Mesenchymal stem cell (in vitro differentiated cells and primary cell): ENCODE data around the gene TNFAIP2.

Experiments used
- DNase-seq: peaks from one replicate; pipeline ENCODE4 v3.0.0-alpha.2; 2013
- H2AFZ ChIP-seq: one replicate; pipeline ENCODE4 v1.6.1; 2013; ENCODE audit warnings: low read depth, mild to moderate bottlenecking, control low read depth, inconsistent platforms, low read length, moderate library complexity
- H2AK5ac ChIP-seq: 2 replicates; pipeline ENCODE4 v1.6.1; 2013; ENCODE audit warnings: low read length, moderate library complexity, mild to moderate bottlenecking, inconsistent platforms; ENCODE audit not compliant: severe bottlenecking
- H2BK120ac ChIP-seq: one replicate; pipeline ENCODE4 v1.6.1; 2013; ENCODE audit warnings: low read depth, mild to moderate bottlenecking, inconsistent platforms, low read length, moderate library complexity
- H2BK12ac ChIP-seq, 2 experiments: one replicate each; pipeline ENCODE4 v1.6.1; 2013; ENCODE audit warnings: inconsistent platforms in 2 of 2, low read length in 2 of 2, mild to moderate bottlenecking in 2 of 2, moderate library complexity in 2 of 2, control low read depth in 1 of 2
- H2BK15ac ChIP-seq: one replicate; pipeline ENCODE4 v1.6.1; 2013; ENCODE audit warnings: mild to moderate bottlenecking, low read depth, inconsistent platforms; ENCODE audit not compliant: poor library complexity, severe bottlenecking
- H2BK5ac ChIP-seq: 2 replicates; pipeline ENCODE4 v1.6.1; 2013; ENCODE audit warnings: low read depth, mild to moderate bottlenecking, low read length, control low read depth, inconsistent platforms; ENCODE audit not compliant: poor library complexity, severe bottlenecking
- H3K14ac ChIP-seq, 2 experiments: one replicate each; pipeline ENCODE4 v1.6.1; 2013; ENCODE audit warnings: inconsistent platforms in 2 of 2, low read length in 2 of 2, control low read depth in 1 of 2, mild to moderate bottlenecking in 1 of 2, moderate library complexity in 1 of 2
- H3K18ac ChIP-seq, 2 experiments: one replicate each; pipeline ENCODE4 v1.6.1; 2013; ENCODE audit warnings: inconsistent platforms in 2 of 2, low read length in 2 of 2, control low read depth in 1 of 2, low read depth in 1 of 2, mild to moderate bottlenecking in 1 of 2
- H3K23ac ChIP-seq, 2 experiments: one replicate each; pipeline ENCODE4 v1.6.1; 2013; ENCODE audit warnings: inconsistent platforms in 2 of 2, low read length in 2 of 2, mild to moderate bottlenecking in 2 of 2, moderate library complexity in 2 of 2, control low read depth in 1 of 2
- H3K27ac ChIP-seq: 2 replicates; pipeline ENCODE4 v1.5.1; 2013; ENCODE audit warnings: mild to moderate bottlenecking, moderate library complexity, low read length, control low read depth, inconsistent platforms; ENCODE audit not compliant: poor library complexity, severe bottlenecking
- H3K27me3 ChIP-seq, 2 experiments: 2 replicates each; pipeline versions ENCODE4 v1.6.1 to v1.7.0; 2013; ENCODE audit warnings: low read length in 2 of 2, mild to moderate bottlenecking in 2 of 2, moderate library complexity in 2 of 2, control low read depth in 1 of 2, inconsistent platforms in 1 of 2; ENCODE audit not compliant: control insufficient read depth in 1 of 2, insufficient read depth in 1 of 2
- H3K36me3 ChIP-seq, 2 experiments: 2 replicates each; pipeline versions ENCODE4 v1.6.1 to v1.7.0; 2013; ENCODE audit warnings: low read length in 2 of 2, control low read depth in 1 of 2, inconsistent platforms in 1 of 2, low read depth in 1 of 2, mild to moderate bottlenecking in 1 of 2; ENCODE audit not compliant: insufficient read depth in 2 of 2, control insufficient read depth in 1 of 2
- H3K4ac ChIP-seq, 2 experiments: one replicate each; pipeline ENCODE4 v1.6.1; 2013; ENCODE audit warnings: inconsistent platforms in 2 of 2, low read length in 2 of 2, mild to moderate bottlenecking in 2 of 2, moderate library complexity in 2 of 2, control low read depth in 1 of 2, low read depth in 1 of 2
- H3K4me1 ChIP-seq: 2 replicates; pipeline ENCODE4 v1.6.1; 2013; ENCODE audit warnings: low read depth, low read length, control low read depth; ENCODE audit not compliant: control insufficient read depth, insufficient read depth
- H3K4me2 ChIP-seq: 2 replicates; pipeline ENCODE4 v1.6.1; 2013; ENCODE audit warnings: low read length, mild to moderate bottlenecking, inconsistent platforms; ENCODE audit not compliant: poor library complexity, severe bottlenecking
- H3K4me3 ChIP-seq, 2 experiments: 2 replicates each; pipeline versions ENCODE4 v1.5.1 to v1.7.0; 2013; ENCODE audit warnings: low read length in 2 of 2, mild to moderate bottlenecking in 2 of 2, control low read depth in 1 of 2, low read depth in 1 of 2; ENCODE audit not compliant: insufficient read depth in 1 of 2
- H3K79me1 ChIP-seq: replicated peaks from 2 replicates; pipeline ENCODE4 v1.6.1; 2013; ENCODE audit warnings: mild to moderate bottlenecking, control low read depth, low read length, inconsistent platforms; ENCODE audit not compliant: poor library complexity, severe bottlenecking
- H3K9ac ChIP-seq: 2 replicates; pipeline ENCODE4 v1.7.0; 2013; ENCODE audit warnings: mild to moderate bottlenecking, low read length, moderate library complexity
- H3K9me3 ChIP-seq: 2 replicates; pipeline ENCODE4 v1.7.0; 2013; ENCODE audit warnings: mild to moderate bottlenecking, low read length; ENCODE audit not compliant: control insufficient read depth
- H4K8ac ChIP-seq: one replicate; pipeline ENCODE4 v1.6.1; 2013; ENCODE audit warnings: inconsistent platforms, mild to moderate bottlenecking, low read length, moderate library complexity
- H4K91ac ChIP-seq: one replicate; pipeline ENCODE4 v1.6.1; 2013; ENCODE audit warnings: mild to moderate bottlenecking, low read length, inconsistent platforms
- WGBS: methylation state at CpG from one replicate; pipeline ENCODE4 v1.1.7; 2013; ENCODE audit warnings: mixed read lengths; 5-methylcytosine and 5-hydroxymethylcytosine counted together

The TNFAIP2 gene

GRCh38 chr14:103078420-103078749 lies 44.9 kb upstream of the TNFAIP2 start:
- Histone ChIP-seq H3K4ac (no peak overlapping the region), H4K8ac (no peak overlapping the region), H3K14ac (no peak overlapping the region), H3K4me2 (no peak overlapping the region), H2BK12ac (no peak overlapping the region), H2BK5ac (no peak overlapping the region), H3K27me3 (peaks cover 21 to 35% of the 10 kb centered on the region in 2 experiments), H2AK5ac (no peak overlapping the region), H3K27ac (no peak overlapping the region), H2AFZ (no peak overlapping the region), H2BK15ac (no peak overlapping the region), H3K9me3 (no peaks in the 10 kb centered on the region), H3K4me3 (no peak overlapping the region), H3K9ac (no peak overlapping the region), H3K36me3 (no peaks in the 10 kb centered on the region), H3K23ac (no peak overlapping the region), H2BK120ac (no peak overlapping the region), H3K18ac (no peak overlapping the region), H4K91ac (no peak overlapping the region), H3K79me1 (no peaks in the 10 kb centered on the region), H3K4me1 (peaks cover 22% of the 10 kb centered on the region)
- DNase-seq = peak; percentile 82
- WGBS = 7% methylated on average over 9 of the region's 9 CpGs

GRCh38 chr14:103078860-103079587 lies 44.2 kb upstream of the TNFAIP2 start:
- no peak overlapping the region for H2BK5ac ChIP-seq

GRCh38 chr14:103081951-103082350 lies 41.3 kb upstream of the TNFAIP2 start:
- Histone ChIP-seq H3K9me3 (no peaks in the 10 kb centered on the region), H3K14ac (no peak overlapping the region), H2AK5ac (no peak overlapping the region), H2BK15ac (no peak overlapping the region), H2BK5ac (no peak overlapping the region), H2BK12ac (no peak overlapping the region), H3K27ac (no peak overlapping the region), H3K18ac (no peak overlapping the region), H3K36me3 (no peaks in the 10 kb centered on the region), H4K8ac (no peak overlapping the region), H3K23ac (no peak overlapping the region), H3K4ac (no peak overlapping the region), H3K9ac (no peak overlapping the region), H4K91ac (no peak overlapping the region), H3K27me3 (peaks cover 43 to 60% of the 10 kb centered on the region in 2 experiments), H3K79me1 (no peaks in the 10 kb centered on the region), H2BK120ac (no peak overlapping the region), H3K4me1 (peaks cover 6% of the 10 kb centered on the region), H3K4me3 (no peak overlapping the region), H2AFZ (no peak overlapping the region), H3K4me2 (no peak overlapping the region)
- no peak for DNase-seq
- WGBS = 77% methylated on average over 2 of the region's 2 CpGs

More at GRCh38 chr14:103078860-103079587, 44.2 kb upstream of the TNFAIP2 start:
- Histone ChIP-seq H3K18ac (no peak overlapping the region), H3K9ac (no peak overlapping the region), H3K4me2 (no peak overlapping the region), H3K23ac (no peak overlapping the region), H3K36me3 (no peaks in the 10 kb centered on the region), H4K8ac (no peak overlapping the region), H3K4me1 (peaks cover 18% of the 10 kb centered on the region), H3K27me3 (peaks cover 21 to 35% of the 10 kb centered on the region in 2 experiments), H3K14ac (no peak overlapping the region), H3K79me1 (no peaks in the 10 kb centered on the region), H3K9me3 (no peaks in the 10 kb centered on the region), H3K4ac (no peak overlapping the region), H2AK5ac (no peak overlapping the region), H3K4me3 (no peak overlapping the region), H2BK15ac (no peak overlapping the region), H3K27ac (no peak overlapping the region), H2BK12ac (peak overlapping the region in 1 of 2 experiments; percentile 10), H2BK120ac (no peak overlapping the region), H2AFZ (no peak overlapping the region), H4K91ac (no peak overlapping the region)
- DNase-seq = no peak
- 75% methylated on average over 9 of the region's 11 CpGs for WGBS

GRCh38 chr14:103084021-103084919 lies 39.0 kb upstream of the TNFAIP2 start, which contains the start of gene LBHD2:
Gene LBHD2 (plus strand): TSS chr14:103084210. CDS start chr14:103086013, 1,803 bp downstream.
- no peak within 1 kb of the TSS for H3K4ac ChIP-seq
- H3K23ac ChIP-seq = no peak within 1 kb of the TSS
- no peak within 1 kb of the TSS for H4K8ac ChIP-seq
- no peak within 1 kb of the TSS for H4K91ac ChIP-seq
- no peaks in the 10 kb centered on the region for H3K36me3 ChIP-seq
- H3K4me1 ChIP-seq = peaks cover 6% of the 10 kb centered on the region
- no peak for DNase-seq
- no peak within 1 kb of the TSS for H2AFZ ChIP-seq
- no peak within 1 kb of the TSS for H2AK5ac ChIP-seq
- H3K9me3 ChIP-seq = no peaks in the 10 kb centered on the region
- peak within 1 kb of the TSS in 1 of 2 experiments; percentile 34 for H3K4me3 ChIP-seq
- peaks cover 51 to 62% of the 10 kb centered on the region in 2 experiments for H3K27me3 ChIP-seq
- no peak within 1 kb of the TSS for H2BK12ac ChIP-seq
- H2BK5ac ChIP-seq = no peak within 1 kb of the TSS
- no peak within 1 kb of the TSS for H2BK120ac ChIP-seq
- no peak within 1 kb of the TSS for H3K27ac ChIP-seq
- no peak within 1 kb of the TSS for H2BK15ac ChIP-seq
- H3K9ac ChIP-seq = no peak within 1 kb of the TSS
- no peaks in the 10 kb centered on the region for H3K79me1 ChIP-seq
- H3K14ac ChIP-seq = peak within 1 kb of the TSS in 1 of 2 experiments; percentile 55
- H3K18ac ChIP-seq = no peak within 1 kb of the TSS
- H3K4me2 ChIP-seq = peak within 1 kb of the TSS; percentile 67
- WGBS = 31% methylated on average over 52 of the region's 61 CpGs
